GM13977 (cell line): ENCODE results near the gene FCMR.
A peak's percentile ranks its signal among the peaks of the same experiment; 100 is the strongest.

Source experiments
- DNase-seq: peaks from one replicate; pipeline ENCODE4 v3.0.0; 2012; ENCODE audit warnings: low spot score
- in situ Hi-C: fragments of 300-500 bp; cut with MboI; formaldehyde crosslinking; loops from one replicate; pipeline ENCODE4 v1.12.0; 2022; ENCODE audit warnings: low sequenced_read_pairs, low pct_unique_long_range_greater_than_20kb, mixed read lengths, inconsistent platforms; ENCODE audit not compliant: unreplicated experiment
- TF ChIP-seq, protein P1 (sequence below): IDR thresholded peaks from 2 replicates; pipeline ENCODE4 v1.5.1; 2012; ENCODE audit warnings: mild to moderate bottlenecking, control low read depth; ENCODE audit not compliant: insufficient read depth; ENCODE audit errors: extremely low read depth, missing control alignments

The FCMR gene

DNA sequence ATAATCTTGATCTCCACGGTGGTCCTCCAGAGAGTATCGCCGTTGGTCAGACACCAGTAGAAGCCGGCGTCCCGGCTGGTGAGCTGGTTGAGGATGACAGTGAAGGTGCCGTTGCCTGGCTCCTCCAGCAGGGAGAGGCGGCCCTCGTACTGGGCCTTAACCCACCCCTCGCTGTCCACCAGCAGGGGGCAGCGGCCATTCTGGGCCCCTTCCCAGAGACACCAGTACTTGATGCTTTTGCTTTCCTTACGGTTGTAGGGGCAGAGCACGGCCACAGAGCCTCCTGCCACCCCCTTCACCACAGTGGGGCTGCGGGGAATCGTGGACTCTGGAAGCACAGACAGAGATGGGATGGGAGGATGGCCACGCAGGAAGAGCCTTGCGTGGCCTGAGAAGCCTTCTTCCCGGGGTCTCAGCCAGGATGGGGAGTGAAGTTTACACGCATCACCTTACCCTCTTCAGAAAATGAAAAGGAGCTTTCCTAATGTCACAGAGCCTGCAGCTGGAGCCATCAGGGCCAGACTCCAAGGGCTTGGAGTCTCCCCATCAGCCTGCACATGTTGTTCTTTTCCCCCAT lies 13.8 kb upstream of the FCMR start:
- TF ChIP-seq, protein P1, sequence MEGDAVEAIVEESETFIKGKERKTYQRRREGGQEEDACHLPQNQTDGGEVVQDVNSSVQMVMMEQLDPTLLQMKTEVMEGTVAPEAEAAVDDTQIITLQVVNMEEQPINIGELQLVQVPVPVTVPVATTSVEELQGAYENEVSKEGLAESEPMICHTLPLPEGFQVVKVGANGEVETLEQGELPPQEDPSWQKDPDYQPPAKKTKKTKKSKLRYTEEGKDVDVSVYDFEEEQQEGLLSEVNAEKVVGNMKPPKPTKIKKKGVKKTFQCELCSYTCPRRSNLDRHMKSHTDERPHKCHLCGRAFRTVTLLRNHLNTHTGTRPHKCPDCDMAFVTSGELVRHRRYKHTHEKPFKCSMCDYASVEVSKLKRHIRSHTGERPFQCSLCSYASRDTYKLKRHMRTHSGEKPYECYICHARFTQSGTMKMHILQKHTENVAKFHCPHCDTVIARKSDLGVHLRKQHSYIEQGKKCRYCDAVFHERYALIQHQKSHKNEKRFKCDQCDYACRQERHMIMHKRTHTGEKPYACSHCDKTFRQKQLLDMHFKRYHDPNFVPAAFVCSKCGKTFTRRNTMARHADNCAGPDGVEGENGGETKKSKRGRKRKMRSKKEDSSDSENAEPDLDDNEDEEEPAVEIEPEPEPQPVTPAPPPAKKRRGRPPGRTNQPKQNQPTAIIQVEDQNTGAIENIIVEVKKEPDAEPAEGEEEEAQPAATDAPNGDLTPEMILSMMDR: peak; percentile 80
- DNase-seq: peak; percentile 63
- in situ Hi-C loops: no loop called here

DNA sequence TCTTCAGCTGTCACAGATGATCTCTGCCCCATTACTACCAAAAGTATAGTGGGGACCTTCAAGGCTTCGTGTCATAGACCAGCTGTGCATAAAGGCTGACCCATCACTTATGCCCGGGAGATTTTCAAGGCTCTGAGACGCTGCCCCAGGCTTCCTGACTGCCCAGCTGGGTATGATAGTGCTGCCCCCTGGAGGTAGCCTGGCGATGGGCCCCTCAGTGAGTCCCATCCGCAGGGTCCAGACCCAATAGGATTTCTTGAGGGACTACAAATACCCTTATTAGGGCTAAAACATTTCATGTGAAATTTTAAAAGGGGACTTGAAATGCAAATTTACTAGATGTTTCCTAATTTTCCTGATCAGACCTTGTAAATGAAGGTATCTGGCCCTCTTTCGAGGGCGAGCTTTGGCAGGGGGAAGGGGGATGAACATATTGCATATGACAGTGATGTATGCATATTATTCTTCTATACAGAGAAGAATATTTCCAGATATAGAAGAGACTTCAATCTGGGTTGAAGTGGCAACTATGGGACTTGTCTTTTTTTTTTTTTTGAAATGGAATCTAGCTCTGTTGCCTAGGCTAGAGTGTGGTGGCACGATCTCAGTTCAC lies 11.7 kb upstream of the FCMR start:
- TF ChIP-seq, protein P1: peak; percentile 91
- in situ Hi-C loops: no loop called here
- DNase-seq: peak; percentile 70

DNA sequence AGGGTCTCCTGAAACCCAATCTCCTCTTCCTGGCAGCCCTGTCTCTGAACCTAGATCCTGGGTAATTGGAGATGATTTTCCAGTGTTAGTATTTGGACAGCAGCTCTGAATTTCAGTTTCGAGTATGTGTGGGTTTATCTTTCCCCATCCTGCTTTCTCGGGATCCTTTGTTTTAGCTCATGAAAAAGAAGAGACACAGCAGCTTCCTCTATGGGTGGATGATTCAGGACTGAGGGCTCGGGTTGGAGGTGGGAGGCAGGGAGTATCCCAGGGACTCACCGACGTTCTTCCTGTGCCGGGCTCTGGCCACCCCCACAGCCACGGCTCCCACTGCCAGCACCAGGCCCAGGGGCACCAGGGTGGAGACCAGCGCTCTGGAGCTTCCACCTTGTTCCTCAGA lies 10.4 kb upstream of the FCMR start:
- TF ChIP-seq, protein P1: no peak
- in situ Hi-C loops: no loop called here
- DNase-seq: no peak

DNA sequence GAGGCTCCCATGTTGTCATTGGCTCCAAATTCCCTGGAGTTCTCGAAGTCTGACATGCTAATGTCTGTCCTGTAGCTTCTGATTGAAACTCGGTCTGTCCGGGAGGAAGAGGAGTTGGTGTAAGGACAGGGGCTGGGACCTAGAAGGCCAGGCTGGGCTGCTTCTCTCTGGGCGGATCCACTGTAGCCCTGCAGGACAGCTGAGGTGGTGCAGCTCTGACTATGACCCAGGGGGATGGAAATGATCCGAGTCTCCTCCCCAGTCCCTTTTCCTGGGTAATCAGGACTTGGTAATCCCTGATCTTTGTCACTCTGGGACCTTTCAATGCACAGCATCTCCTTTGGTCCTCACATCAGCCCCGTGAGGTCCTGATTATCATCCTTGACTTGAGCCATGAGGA lies 10.0 kb upstream of the FCMR start:
- TF ChIP-seq, protein P1: peak; percentile 4
- in situ Hi-C loops: no loop called here
- no peak for DNase-seq

DNA sequence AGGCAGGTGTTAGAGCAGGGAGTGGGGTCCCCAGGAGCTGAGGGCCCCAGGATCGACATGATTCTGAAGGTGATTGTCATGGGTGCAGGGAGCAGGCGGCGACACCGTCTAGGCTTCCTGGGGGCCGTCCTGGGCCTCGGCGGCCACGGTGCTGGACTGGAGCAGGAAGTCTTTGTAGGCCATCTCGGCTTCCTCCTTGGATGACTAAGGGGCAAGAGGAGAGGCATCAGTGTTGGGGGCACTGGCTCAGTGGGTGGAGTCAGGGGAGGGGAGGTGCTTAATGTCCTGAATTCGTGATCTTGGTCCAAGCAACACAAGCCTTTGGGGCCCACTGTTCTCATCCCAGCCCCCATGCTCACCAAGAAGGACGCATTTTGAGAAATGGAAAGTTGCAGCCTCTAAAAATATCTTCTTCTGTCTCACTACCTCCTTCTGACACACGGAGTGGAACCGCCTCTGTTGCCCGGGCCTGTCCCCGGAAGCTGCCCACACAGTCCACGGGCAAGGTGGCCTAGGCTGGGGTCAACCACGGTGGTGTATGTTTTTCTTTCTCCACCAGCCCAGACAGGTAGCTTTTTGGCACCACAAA lies 8.6 kb upstream of the FCMR start:
- in situ Hi-C loops: no loop called here
- DNase-seq: peak; percentile 81
- TF ChIP-seq, protein P1: no peak

DNA sequence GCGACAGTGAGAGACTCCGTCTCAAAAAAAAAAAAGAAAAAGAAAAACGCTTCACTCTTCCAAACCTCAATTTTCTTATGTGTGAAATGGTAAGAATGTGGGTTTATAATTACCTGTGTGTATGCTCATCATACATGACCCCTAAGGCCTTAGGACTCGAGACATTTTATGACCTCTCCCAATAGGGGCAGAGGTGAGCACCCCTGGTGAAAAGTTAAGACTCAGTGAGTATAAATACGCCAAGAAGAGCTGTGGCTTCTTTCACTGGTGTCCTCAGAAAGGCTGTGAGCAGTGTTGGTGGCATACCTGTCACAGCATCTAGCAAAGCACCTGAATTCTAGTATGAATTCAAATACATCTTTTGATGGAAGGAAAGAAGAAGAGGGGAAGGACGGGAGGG lies 7.8 kb upstream of the FCMR start:
- DNase-seq: no peak
- TF ChIP-seq, protein P1: peak; percentile 27
- in situ Hi-C loops: no loop called here

DNA sequence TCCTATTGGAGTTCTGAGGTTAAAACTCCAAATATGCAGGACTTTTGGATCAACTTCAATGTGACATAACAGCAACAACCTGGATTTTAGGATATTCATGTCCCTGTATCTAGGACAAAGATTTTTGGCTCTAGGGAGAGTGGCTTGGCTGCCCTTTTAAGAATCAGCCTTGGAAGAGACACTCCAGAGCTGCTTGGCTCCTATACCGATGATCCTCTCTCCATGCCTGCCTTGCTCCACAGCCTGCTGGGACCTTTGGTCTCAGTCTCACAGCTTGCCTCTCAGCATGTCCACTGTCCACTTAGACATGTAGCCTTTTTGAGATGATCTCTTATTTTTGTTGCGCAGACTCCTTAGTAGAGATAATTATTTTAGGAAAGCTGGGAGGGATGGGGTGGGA lies 4.5 kb upstream of the FCMR start:
- in situ Hi-C loops: no loop called here
- no peak for DNase-seq
- TF ChIP-seq, protein P1: no peak
